Esophagus mucosa (tissue), 1 donor: ENCODE data around the gene ZSWIM3. TPM values are rescaled to one million over a fixed set of nuclear protein-coding genes. Genes with fewer than 3 reads are reported as not detected.

Source experiments
- total RNA-seq: library from RNA; stranded (reverse); gene quantifications from one replicate; pipeline ENCODE4 v1.2.4, GENCODE V29; 2023
- donor health status: DM: yes; HTN: yes; CAD: no.

ZSWIM3 gene
- total RNA-seq, 1 donor from 2014 or later, result 1.4 TPM

Other genes starting within 250 kb of the ZSWIM3 start
- not detected for gene WFDC10A, start 227.9 kb upstream of the ZSWIM3 start, total RNA-seq
- not detected for gene WFDC9, start 226.3 kb upstream of the ZSWIM3 start, total RNA-seq
- not detected for gene WFDC11, start 187.4 kb upstream of the ZSWIM3 start, total RNA-seq
- not detected for gene WFDC13, start 155.6 kb upstream of the ZSWIM3 start, total RNA-seq
- gene WFDC10B, start 152.6 kb upstream of the ZSWIM3 start, total RNA-seq, result not detected
- gene SPINT4, start 135.3 kb upstream of the ZSWIM3 start, total RNA-seq, result not detected
- not detected for gene WFDC3, start 65.7 kb upstream of the ZSWIM3 start, total RNA-seq
- gene DNTTIP1, start 65.7 kb upstream of the ZSWIM3 start, total RNA-seq, result 15.8 TPM
- 46.5 TPM for gene UBE2C, start 45.0 kb upstream of the ZSWIM3 start, total RNA-seq
- not detected for gene TNNC2, start 30.3 kb upstream of the ZSWIM3 start, total RNA-seq
- gene SNX21, start 23.8 kb upstream of the ZSWIM3 start, total RNA-seq, result 7.1 TPM
- 14.0 TPM for gene ACOT8, start 222 bp upstream of the ZSWIM3 start, total RNA-seq
- 7.2 TPM for gene ZSWIM1, start 23.6 kb downstream of the ZSWIM3 start, total RNA-seq
- gene SPATA25, start 30.0 kb downstream of the ZSWIM3 start, total RNA-seq, result 0.76 TPM
- 1.9 TPM for gene NEURL2, start 33.6 kb downstream of the ZSWIM3 start, total RNA-seq
- 57.4 TPM for gene CTSA, start 33.7 kb downstream of the ZSWIM3 start, total RNA-seq
- gene PLTP, start 54.5 kb downstream of the ZSWIM3 start, total RNA-seq, result 46.7 TPM
- gene PCIF1, start 77.1 kb downstream of the ZSWIM3 start, total RNA-seq, result 19.0 TPM
- 9.6 TPM for gene ZNF335, start 114.6 kb downstream of the ZSWIM3 start, total RNA-seq
- gene MMP9, start 151.3 kb downstream of the ZSWIM3 start, total RNA-seq, result 3.3 TPM
- not detected for gene SLC12A5, start 171.6 kb downstream of the ZSWIM3 start, total RNA-seq
- 14.3 TPM for gene NCOA5, start 232.3 kb downstream of the ZSWIM3 start, total RNA-seq